Endodermal cell (in vitro differentiated cells): ENCODE data around the gene PRDM2. TPM values are rescaled to one million over a fixed set of nuclear protein-coding genes. Genes with fewer than 3 reads are reported as not detected.

Experiments used
- DNase-seq: peaks from one replicate; pipeline ENCODE4 v3.0.0-alpha.2; 2017
- H3K27ac ChIP-seq: 2 replicates; pipeline ENCODE4 v1.5.1; 2013; ENCODE audit warnings: mild to moderate bottlenecking, low read depth, low read length, moderate library complexity
- H3K27me3 ChIP-seq: 2 replicates; pipeline ENCODE4 v1.6.1; 2013; ENCODE audit warnings: mild to moderate bottlenecking, low read length, moderate library complexity; ENCODE audit not compliant: insufficient read depth, control insufficient read depth, poor library complexity, severe bottlenecking
- H3K36me3 ChIP-seq: 2 replicates; pipeline ENCODE4 v1.7.0; 2013; ENCODE audit warnings: mild to moderate bottlenecking, low read length, moderate library complexity; ENCODE audit not compliant: control insufficient read depth, insufficient read depth
- H3K4me1 ChIP-seq: one replicate; pipeline ENCODE4 v1.7.0; 2013; ENCODE audit warnings: low read length; ENCODE audit not compliant: control insufficient read depth, insufficient read depth
- H3K4me3 ChIP-seq: 2 replicates; pipeline ENCODE4 v1.5.1; 2013; ENCODE audit warnings: mild to moderate bottlenecking, low read length, moderate library complexity
- H3K9ac ChIP-seq: 2 replicates; pipeline ENCODE4 v1.6.1; 2013; ENCODE audit warnings: mild to moderate bottlenecking, low read length, moderate library complexity; ENCODE audit not compliant: poor library complexity, severe bottlenecking; ENCODE audit errors: extremely low read depth
- H3K9me3 ChIP-seq: 2 replicates; pipeline ENCODE4 v1.6.1; 2013; ENCODE audit warnings: mild to moderate bottlenecking, low read length, moderate library complexity; ENCODE audit not compliant: control insufficient read depth
- H3K27ac Mint-ChIP-seq: 2 replicates; pipeline ENCODE4 v1.8.0; 2020; ENCODE audit warnings: mixed read lengths
- H3K27me3 Mint-ChIP-seq: 2 replicates; pipeline ENCODE4 v1.8.0; 2021; ENCODE audit warnings: mild to moderate bottlenecking, mixed read lengths; ENCODE audit not compliant: insufficient read depth
- H3K36me3 Mint-ChIP-seq: 2 replicates; pipeline ENCODE4 v1.8.0; 2020; ENCODE audit warnings: low read depth, mixed read lengths
- H3K4me1 Mint-ChIP-seq: 2 replicates; pipeline ENCODE4 v1.8.0; 2020; ENCODE audit warnings: mixed read lengths
- H3K4me3 Mint-ChIP-seq: 2 replicates; pipeline ENCODE4 v1.8.0; 2020; ENCODE audit warnings: mild to moderate bottlenecking, moderate library complexity, mixed read lengths
- H3K9me3 Mint-ChIP-seq: 2 replicates; pipeline ENCODE4 v1.8.0; 2020; ENCODE audit warnings: mild to moderate bottlenecking, mixed read lengths
- WGBS, 2 experiments: methylation state at CpG; one replicate each; pipeline versions ENCODE4 v1.1.5 to v1.1.7; 2013; ENCODE audit warnings: missing lambda C conversion rate in 2 of 2, mixed read lengths in 1 of 2; ENCODE audit not compliant: insufficient coverage in 1 of 2, insufficient read length in 1 of 2; 5-methylcytosine and 5-hydroxymethylcytosine counted together
- total RNA-seq, 2 donors: library from RNA; stranded (reverse); fragmentation: NEBNext Ultra II Directional in 1 of 2; extraction: Animal tissue kit (Norgen Biotek cat#: 25700) in 1 of 2; gene quantifications; 2 replicates in 1 of 2; 3 replicates in 1 of 2; pipeline ENCODE4 v1.2.1, GENCODE V29; 2021
- TF ChIP-seq, protein P1 (sequence below): fragments of 200-600 bp; sonication (generic); conservative IDR thresholded peaks from 2 replicates; pipeline ENCODE4 v1.5.0; 2021; ENCODE audit warnings: antibody characterized with exemption, mild to moderate bottlenecking

PRDM2 gene
- total RNA-seq, 2 donors from 2014 or later = 29.4 to 35.4 TPM

DNA sequence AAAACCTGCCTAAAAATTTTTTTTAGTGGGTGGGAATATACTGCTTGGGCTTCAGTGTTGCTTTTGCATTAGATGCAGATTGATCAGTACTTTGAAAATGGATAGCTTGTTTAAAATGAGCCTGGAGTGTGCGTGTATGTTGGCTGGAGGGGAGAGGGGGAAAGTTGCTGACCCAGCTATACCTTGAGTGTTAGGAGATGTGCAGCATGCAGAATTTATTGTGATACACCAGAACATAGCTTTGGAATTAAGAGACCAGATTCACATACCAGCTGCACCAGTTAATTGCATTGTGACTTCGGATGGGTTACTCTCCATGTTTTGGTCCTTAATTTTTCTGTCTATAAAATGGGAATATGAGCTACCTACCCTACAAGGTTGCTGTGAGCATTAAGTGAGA lies 60.4 kb downstream of the PRDM2 start:
- Histone ChIP-seq H3K4me3 (no peak overlapping the region), H3K9me3 (no peaks in the 10 kb centered on the region), H3K36me3 (peaks cover under 1% of the 10 kb centered on the region), H3K9ac (no peak overlapping the region), H3K27ac (no peak overlapping the region), H3K27me3 (no peaks in the 10 kb centered on the region), H3K4me1 (peaks cover 10% of the 10 kb centered on the region)
- Mint-ChIP-seq H3K27me3 (no peaks in the 10 kb centered on the region), H3K36me3 (no peaks in the 10 kb centered on the region), H3K9me3 (no peaks in the 10 kb centered on the region), H3K4me3 (no peak overlapping the region), H3K27ac (no peak overlapping the region), H3K4me1 (peaks cover 39% of the 10 kb centered on the region)
- TF ChIP-seq, protein P1, sequence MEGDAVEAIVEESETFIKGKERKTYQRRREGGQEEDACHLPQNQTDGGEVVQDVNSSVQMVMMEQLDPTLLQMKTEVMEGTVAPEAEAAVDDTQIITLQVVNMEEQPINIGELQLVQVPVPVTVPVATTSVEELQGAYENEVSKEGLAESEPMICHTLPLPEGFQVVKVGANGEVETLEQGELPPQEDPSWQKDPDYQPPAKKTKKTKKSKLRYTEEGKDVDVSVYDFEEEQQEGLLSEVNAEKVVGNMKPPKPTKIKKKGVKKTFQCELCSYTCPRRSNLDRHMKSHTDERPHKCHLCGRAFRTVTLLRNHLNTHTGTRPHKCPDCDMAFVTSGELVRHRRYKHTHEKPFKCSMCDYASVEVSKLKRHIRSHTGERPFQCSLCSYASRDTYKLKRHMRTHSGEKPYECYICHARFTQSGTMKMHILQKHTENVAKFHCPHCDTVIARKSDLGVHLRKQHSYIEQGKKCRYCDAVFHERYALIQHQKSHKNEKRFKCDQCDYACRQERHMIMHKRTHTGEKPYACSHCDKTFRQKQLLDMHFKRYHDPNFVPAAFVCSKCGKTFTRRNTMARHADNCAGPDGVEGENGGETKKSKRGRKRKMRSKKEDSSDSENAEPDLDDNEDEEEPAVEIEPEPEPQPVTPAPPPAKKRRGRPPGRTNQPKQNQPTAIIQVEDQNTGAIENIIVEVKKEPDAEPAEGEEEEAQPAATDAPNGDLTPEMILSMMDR = no peak
- no peak for DNase-seq
- 83 to 94% methylated on average over 1 to 2 of the region's 2 CpGs for WGBS, 2 experiments

DNA sequence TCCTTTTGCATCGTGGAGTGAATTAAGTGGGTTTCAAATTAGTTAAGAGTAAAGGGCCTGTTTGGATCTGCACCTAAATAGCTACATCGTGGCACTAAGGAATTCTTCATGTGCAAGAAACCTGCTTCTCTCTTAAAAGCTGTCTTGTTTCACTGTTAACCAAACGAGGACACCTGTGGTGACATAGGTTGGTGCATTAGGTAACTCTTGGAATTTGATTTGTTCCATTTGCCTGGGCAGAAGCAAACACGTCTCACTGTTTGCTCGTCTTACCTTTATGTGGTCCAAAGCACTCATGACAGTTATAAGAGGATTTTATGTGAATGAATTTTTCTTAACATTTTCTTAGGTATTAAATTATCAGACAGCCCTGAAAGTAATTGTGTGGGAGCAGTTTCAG lies 60.9 kb downstream of the PRDM2 start:
- Mint-ChIP-seq H3K9me3 (no peaks in the 10 kb centered on the region), H3K4me3 (no peak overlapping the region), H3K4me1 (peaks cover 39% of the 10 kb centered on the region), H3K36me3 (no peaks in the 10 kb centered on the region), H3K27ac (peak overlapping the region; percentile 9), H3K27me3 (no peaks in the 10 kb centered on the region)
- H3K9ac ChIP-seq = no peak overlapping the region
- DNase-seq = no peak
- no peaks in the 10 kb centered on the region for H3K9me3 ChIP-seq
- 68 to 76% methylated on average over 3 to 5 of the region's 5 CpGs for WGBS, 2 experiments
- TF ChIP-seq, protein P1 = peak; percentile 19
- H3K4me1 ChIP-seq = peaks cover 10% of the 10 kb centered on the region
- H3K36me3 ChIP-seq = no peaks in the 10 kb centered on the region
- no peak overlapping the region for H3K4me3 ChIP-seq
- no peaks in the 10 kb centered on the region for H3K27me3 ChIP-seq
- no peak overlapping the region for H3K27ac ChIP-seq

DNA sequence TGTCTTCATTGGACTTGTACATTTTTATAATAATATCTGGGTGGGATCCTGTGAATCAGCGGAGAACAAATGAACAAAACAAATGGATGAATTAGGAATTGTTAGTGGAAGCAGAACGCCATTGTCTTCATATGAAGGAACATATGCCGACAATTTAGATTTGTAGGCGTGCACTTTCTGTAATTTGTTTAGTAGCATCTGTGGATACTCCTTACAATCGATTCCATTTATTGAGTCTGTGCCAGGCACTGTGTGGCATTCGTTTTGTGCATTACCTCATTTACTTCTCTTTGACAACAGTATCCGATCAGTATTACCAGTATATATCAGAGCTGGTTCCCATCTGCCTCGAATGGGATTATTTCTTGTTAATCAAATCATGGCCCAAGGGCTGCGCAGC lies 61.9 kb downstream of the PRDM2 start:
- H3K27ac Mint-ChIP-seq = no peak overlapping the region
- no peak overlapping the region for H3K4me3 Mint-ChIP-seq
- H3K4me1 Mint-ChIP-seq = peaks cover 39% of the 10 kb centered on the region

More for the DNA sequence above, 61.9 kb downstream of the PRDM2 start:
- H3K9me3 ChIP-seq = no peaks in the 10 kb centered on the region
- TF ChIP-seq, protein P1 = no peak
- H3K27me3 Mint-ChIP-seq = no peaks in the 10 kb centered on the region
- H3K27ac ChIP-seq = no peak overlapping the region
- DNase-seq = no peak
- H3K9ac ChIP-seq = no peak overlapping the region
- no peaks in the 10 kb centered on the region for H3K9me3 Mint-ChIP-seq
- H3K36me3 ChIP-seq = no peaks in the 10 kb centered on the region
- no peak overlapping the region for H3K4me3 ChIP-seq
- peaks cover 6% of the 10 kb centered on the region for H3K36me3 Mint-ChIP-seq
- 90 to 99% methylated on average over 8 to 9 of the region's 9 CpGs for WGBS, 2 experiments
- H3K4me1 ChIP-seq = peaks cover 10% of the 10 kb centered on the region
- H3K27me3 ChIP-seq = no peaks in the 10 kb centered on the region
